Right atrium auricular region (tissue), 2 donors: Measurements from ENCODE around the gene SLC23A1. TPM values are rescaled to one million over a fixed set of nuclear protein-coding genes. Genes with fewer than 3 reads are reported as not detected.

Experiments
- DNase-seq: peaks from one replicate; pipeline ENCODE4 v3.0.0-alpha.2; 2019; ENCODE audit warnings: low spot score
- H3K27ac ChIP-seq, 2 donors: fragments of 200-600 bp; sonication (generic); 1 replicate in 1 of 2; 2 replicates in 1 of 2; pipeline ENCODE4 v1.5.1; 2016 to 2019
- H3K27me3 ChIP-seq, 2 donors: fragments of 200-600 bp; sonication (generic); one replicate each; pipeline versions ENCODE4 v1.5.1 to v1.6.0; 2017 to 2019
- H3K36me3 ChIP-seq: fragments of 200-600 bp; sonication (generic); one replicate; pipeline ENCODE4 v1.5.1; 2016
- H3K4me1 ChIP-seq, 2 donors: fragments of 200-600 bp; sonication (generic); one replicate each; pipeline versions ENCODE4 v1.5.1 to v1.6.0; 2017 to 2019
- H3K4me3 ChIP-seq, 2 donors: fragments of 200-600 bp; sonication (generic); 1 replicate in 1 of 2; 2 replicates in 1 of 2; pipeline ENCODE4 v1.5.1; 2017 to 2019; ENCODE audit warnings: mild to moderate bottlenecking in 1 of 2, moderate library complexity in 1 of 2
- H3K9me3 ChIP-seq, 2 donors: fragments of 200-600 bp; sonication (generic); one replicate each; pipeline ENCODE4 v1.5.1; 2019
- CTCF ChIP-seq, 2 donors: fragments of 200-600 bp; sonication (generic); IDR thresholded peaks; one replicate each; pipeline ENCODE4 v1.5.1; 2019; ENCODE audit warnings: antibody characterized with exemption in 2 of 2
- total RNA-seq, 2 donors: library from RNA; depleted of rRNA; stranded (reverse); fragments of >200 nt; gene quantifications; one replicate each; pipeline ENCODE4 v1.1.0, GENCODE V29; 2016

SLC23A1 gene
- total RNA-seq, 2 donors from 2014 or later, result not detected

GRCh38 chr5:139386050-139386438 lies 2.9 kb upstream of the SLC23A1 start:
- no peaks in the 10 kb centered on the region for H3K36me3 ChIP-seq
- no peaks in the 10 kb centered on the region for H3K9me3 ChIP-seq
- no peak for TF ChIP-seq CTCF (IDR thresholded peaks at IDR 0.05)
- H3K27me3 ChIP-seq, result no peaks in the 10 kb centered on the region
- H3K27ac ChIP-seq, result no peak overlapping the region
- no peak for DNase-seq
- peaks cover 0 to 48% of the 10 kb centered on the region in 2 donors for H3K4me1 ChIP-seq
- H3K4me3 ChIP-seq, result no peak overlapping the region

- Histone ChIP-seq H3K9me3 (no peaks in the 10 kb centered on the region), H3K27me3 (no peaks in the 10 kb centered on the region), H3K36me3 (no peaks in the 10 kb centered on the region), H3K4me3 (peak overlapping the region in 1 of 2 donors; percentile 41), H3K27ac (peak overlapping the region; percentile 3 to 55), H3K4me1 (peaks cover 0 to 41% of the 10 kb centered on the region in 2 donors)
- TF ChIP-seq CTCF (IDR thresholded peaks at IDR 0.05), result peak in 1 of 2 donors; percentile 53
- DNase-seq, result no peak
Measured at GRCh38 chr5:139385061-139386049, 2.3 kb upstream of the SLC23A1 start.

GRCh38 chr5:139384591-139385051 lies 1.5 kb upstream of the SLC23A1 start:
- H3K27ac ChIP-seq, result peak overlapping the region; percentile 3 to 55
- H3K4me3 ChIP-seq, result peak overlapping the region in 1 of 2 donors; percentile 41
- no peaks in the 10 kb centered on the region for H3K9me3 ChIP-seq
- H3K4me1 ChIP-seq, result peaks cover 0 to 34% of the 10 kb centered on the region in 2 donors
- no peaks in the 10 kb centered on the region for H3K36me3 ChIP-seq
- DNase-seq, result no peak
- TF ChIP-seq CTCF (IDR thresholded peaks at IDR 0.05), result no peak
- H3K27me3 ChIP-seq, result no peaks in the 10 kb centered on the region

- H3K27ac ChIP-seq, result no peak overlapping the region
- DNase-seq, result no peak
- H3K36me3 ChIP-seq, result no peaks in the 10 kb centered on the region
- no peak overlapping the region for H3K4me3 ChIP-seq
- peaks cover 0 to 29% of the 10 kb centered on the region in 2 donors for H3K4me1 ChIP-seq
- H3K27me3 ChIP-seq, result no peaks in the 10 kb centered on the region
- no peak for TF ChIP-seq CTCF (IDR thresholded peaks at IDR 0.05)
- H3K9me3 ChIP-seq, result no peaks in the 10 kb centered on the region
Measured at GRCh38 chr5:139383993-139384590, 995 bp upstream of the SLC23A1 start.

GRCh38 chr5:139382807-139383206 lies 290 bp downstream of the SLC23A1 start:
- Histone ChIP-seq H3K27ac (no peak overlapping the region), H3K27me3 (no peaks in the 10 kb centered on the region), H3K36me3 (no peaks in the 10 kb centered on the region), H3K9me3 (no peaks in the 10 kb centered on the region), H3K4me3 (no peak overlapping the region), H3K4me1 (peaks cover 0 to 18% of the 10 kb centered on the region in 2 donors)
- TF ChIP-seq CTCF (IDR thresholded peaks at IDR 0.05), result no peak
- no peak for DNase-seq
